NCI-H2196 (cell line): Measurements from ENCODE around the gene SLC19A3.
"Not testable (repeated sequence)": the region's sequence is repeated elsewhere in the genome, so short reads cannot be mapped to it uniquely, and the experiment has no call there.

ENCODE experiments used
- DNase-seq: peaks from one replicate; lab custom pipeline; 2025; ENCODE audit not compliant: unreplicated experiment; lab: John Stamatoyannopoulos, UW

Gene SLC19A3

DNA sequence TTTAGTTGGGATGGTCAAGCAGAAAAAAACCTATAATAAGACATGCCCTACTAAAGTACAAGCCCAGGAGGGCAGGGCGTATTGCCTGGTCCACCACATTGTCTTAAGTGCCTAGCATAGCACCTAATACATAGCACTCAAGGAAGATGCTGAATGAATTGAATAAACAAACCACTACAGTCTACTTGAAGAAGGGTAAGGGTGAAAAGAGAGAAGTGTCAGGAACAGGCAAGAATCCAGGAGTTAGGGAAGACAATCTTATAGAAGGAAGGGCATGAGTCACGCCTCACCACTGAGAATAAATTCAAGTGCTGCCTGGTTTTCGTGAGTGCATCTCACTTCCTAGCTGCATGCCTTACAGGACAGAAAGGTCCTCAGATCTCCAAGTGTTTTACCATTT lies 13.9 kb downstream of the SLC19A3 start:
- no peak for DNase-seq

DNA sequence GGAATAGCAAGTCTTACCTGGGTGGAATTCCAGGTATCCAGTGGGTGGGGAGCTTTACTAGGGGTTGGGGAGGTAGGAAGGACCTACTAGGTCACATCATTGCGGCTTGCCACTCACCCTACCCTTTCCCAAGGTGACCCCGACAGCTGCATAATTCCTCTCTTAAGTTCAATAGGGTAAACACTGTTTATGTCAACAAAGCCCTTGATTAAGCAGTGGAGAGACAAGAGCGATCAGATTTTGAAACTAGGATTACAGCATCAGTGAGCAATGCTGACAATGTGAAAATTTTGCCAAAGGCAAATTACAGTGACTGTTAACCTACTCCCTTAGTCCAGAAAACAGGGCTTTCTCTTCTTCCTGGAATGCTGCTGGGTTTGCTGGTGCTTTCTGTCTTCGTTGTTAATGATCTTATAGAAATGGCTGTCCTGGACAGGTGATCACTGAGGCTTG lies 14.5 kb downstream of the SLC19A3 start:
- DNase-seq = no peak

DNA sequence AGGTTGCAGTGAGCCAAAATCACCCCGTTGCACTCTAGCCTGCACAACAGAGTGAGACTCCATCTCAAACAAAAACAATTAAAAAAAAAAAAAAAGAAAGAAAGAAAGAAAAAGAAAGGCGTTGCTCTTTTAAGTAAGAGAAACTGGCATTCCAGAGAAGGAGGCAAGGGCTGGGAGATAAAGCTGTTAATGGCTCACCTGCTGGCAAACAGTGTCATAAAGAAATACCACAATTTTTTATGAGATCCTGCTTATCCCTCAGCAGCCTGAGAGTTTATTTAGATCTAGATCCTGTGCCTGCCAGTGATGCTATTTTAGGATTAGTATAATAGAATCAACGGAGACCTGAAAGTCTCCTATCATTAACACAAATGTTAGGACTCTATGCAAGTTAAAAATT lies 16.3 kb downstream of the SLC19A3 start:
- no peak for DNase-seq

DNA sequence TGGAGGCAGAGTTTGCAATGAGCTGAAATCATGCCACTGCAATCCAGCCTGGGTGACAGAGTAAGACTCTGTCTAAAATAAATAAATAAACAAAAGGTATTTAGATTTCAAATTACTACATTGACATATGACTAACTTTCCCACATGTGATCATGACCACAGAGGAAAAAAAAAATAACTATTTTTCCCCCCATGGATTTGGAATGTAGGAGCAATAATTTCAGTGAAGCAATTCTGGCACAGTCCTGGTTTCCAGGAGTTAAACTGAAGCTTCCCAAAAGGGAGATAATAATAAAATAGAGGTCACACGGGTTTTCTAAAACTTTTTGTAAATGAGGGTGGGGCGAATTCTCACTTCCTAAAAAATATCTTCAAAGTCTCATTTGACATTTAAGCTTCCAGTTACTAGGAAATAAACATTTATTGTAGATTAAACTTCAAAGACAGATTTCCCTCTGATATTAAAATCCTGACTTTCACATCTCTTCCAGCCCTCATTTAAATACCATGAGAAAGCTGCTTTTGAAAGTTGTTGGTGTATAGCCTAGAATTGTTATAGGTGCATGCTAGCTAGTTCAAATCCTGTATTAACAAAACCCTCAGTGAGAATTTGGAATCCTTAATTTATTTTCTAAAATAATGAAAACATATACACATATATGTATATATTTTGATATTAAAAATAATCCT lies 20.7 kb downstream of the SLC19A3 start:
- no peak for DNase-seq

DNA sequence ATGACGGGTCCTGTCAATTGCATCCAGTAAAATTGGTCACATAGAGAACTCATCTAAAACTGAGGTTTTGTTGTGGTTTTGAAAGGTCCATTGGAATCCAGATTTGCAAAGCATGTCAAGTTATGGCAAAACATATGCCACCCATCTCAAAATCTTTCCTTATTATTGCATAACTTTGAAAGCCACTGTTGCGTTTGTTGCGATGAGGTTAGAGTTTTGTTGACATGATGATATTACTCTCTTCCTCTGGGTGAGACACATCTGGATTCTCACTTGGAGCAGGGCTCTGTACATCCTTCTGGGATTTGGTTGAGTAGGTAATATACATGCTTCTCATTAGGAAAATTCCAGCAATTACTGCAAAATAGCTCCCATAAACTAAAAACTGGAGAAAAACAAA lies 30.6 kb downstream of the SLC19A3 start:
- no peak for DNase-seq

DNA sequence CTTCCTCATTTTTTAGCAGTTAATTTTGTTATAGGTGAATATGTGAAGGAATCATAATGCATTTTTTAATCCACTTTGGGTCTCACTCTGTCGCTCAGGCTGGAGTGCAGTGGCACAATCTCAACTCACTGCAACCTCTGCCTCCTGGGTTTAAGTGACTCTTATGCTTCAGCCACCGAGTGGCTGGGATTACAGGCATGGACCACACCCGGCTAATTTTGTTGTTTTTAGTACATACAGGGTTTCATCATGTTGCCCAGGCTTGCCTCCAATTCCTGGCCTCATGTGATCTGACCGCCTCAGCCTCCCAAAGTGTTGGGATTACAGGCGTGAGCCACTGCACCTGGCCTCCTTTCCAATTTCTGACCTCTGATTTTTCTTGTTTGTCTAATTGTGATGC lies 33.6 kb downstream of the SLC19A3 start:
- no peak for DNase-seq

DNA sequence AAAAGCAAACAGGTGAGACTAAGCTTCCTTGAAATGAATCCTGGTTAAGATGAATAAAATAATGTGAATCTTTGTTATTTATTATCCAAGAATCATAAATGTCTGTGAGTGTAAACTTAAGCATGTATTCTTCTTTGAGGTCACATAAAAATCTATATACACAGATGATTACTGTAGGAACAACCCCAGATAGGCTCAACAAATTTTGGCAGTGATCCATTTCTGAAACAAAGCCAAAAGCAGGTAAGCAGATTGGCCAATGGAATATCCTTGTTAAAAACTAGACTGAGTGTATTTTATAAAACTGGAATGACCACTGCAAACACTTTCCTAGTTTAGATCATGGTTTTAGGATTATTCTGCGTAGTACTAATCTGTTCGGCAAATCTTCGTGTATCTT lies 39.9 kb downstream of the SLC19A3 start:
- DNase-seq = no peak

DNA sequence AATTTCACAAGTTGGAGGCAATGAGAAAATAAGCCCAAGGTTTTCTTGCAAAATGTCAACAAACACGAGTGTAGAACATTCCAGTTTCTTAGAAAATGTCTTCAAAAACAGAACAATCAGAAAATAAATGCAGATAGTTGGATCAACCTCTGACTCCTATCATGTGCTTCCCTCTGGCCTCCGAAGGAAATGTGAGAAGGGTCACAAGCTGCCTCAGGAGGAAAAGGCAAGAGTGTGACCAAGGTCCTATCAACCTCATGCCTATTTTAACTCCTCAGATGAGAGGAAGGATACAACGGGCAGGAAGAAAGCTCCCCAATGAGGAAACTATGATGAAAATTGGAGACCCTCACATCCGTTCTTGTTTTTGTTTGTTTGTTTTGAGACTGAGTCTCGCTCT lies 43.3 kb downstream of the SLC19A3 start:
- no peak for DNase-seq

DNA sequence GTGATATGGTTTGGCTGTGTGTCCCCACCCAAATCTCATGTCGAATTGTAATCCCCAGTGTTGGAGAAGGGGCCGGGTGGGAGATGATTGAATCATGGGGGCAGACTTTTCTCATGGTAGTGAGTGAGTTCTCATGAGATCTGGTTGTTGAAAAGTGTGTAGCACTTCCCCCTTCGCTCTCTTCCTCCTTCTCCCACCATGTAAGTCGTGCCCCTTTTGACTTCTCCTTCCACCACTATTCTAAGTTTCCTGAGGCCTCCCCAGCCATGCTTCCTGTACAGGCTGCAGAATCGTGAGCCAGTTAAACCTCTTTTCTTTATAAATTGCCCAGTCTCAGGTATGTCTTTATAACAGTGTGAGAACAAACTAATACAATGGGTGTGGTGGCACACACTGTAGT lies 44.2 kb downstream of the SLC19A3 start:
- DNase-seq = not testable (repeated sequence)

DNA sequence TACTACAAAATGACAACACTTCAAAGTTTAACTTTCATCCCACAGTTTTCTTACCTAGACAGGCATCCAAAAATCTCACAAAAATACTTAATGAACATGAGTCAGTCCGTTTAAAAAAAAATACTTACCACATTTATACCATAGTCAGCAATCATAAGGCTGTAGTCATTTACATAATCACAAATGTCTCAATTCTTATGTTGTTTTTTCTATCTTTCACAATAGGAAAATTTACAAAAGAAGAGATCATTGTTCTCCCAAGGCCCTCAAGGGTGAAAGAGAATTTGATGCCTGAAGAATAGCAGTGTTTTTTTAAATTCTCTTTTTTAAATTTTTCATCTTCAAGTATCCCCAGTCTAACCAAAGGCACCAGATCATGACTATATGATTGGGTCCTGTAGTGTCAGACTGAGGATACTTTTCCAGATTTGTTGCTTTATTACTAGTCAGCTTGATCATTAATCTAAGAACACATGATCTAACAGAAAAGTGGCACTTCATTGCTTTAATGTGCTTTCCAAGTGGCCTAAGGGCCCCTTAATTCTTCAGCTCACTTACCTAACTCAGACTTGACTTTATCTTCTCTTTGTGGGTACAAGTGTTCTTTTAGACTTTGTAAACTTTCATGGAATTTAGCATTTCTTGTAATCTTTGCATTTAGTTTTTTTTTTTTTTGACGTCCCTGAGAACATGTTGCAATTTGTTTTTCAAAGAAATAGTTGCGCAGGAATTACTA lies 46.5 kb downstream of the SLC19A3 start:
- DNase-seq = no peak

DNA sequence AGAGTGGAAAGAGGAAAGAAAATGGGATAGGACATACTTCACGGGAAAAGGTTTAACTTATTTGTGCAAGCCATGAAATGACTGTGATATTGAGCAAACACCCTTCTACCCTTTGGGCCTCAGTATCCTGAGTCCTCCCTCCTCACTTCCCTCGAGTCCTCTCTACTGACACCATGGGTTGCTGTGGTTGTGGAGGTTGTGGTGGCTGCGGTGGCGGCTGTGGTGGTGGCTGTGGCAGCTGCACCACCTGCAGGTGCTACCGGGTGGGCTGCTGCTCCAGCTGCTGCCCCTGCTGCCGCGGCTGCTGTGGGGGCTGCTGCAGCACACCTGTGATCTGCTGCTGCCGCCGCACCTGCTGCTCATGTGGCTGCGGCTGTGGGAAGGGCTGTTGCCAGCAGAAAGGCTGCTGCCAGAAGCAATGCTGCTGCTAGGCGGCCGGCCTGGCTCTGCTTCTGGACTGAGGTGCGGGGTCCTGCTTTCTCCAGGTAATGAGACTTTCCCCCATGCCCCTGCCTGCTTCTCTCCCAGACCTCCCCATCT lies 51.1 kb downstream of the SLC19A3 start, which contains the start of gene SCYGR5:
Gene SCYGR5 (plus strand): TSS at position 174 of the 540 bp plus-strand sequence. CDS start 0 bp downstream, at position 174.
- not testable (repeated sequence) for DNase-seq

DNA sequence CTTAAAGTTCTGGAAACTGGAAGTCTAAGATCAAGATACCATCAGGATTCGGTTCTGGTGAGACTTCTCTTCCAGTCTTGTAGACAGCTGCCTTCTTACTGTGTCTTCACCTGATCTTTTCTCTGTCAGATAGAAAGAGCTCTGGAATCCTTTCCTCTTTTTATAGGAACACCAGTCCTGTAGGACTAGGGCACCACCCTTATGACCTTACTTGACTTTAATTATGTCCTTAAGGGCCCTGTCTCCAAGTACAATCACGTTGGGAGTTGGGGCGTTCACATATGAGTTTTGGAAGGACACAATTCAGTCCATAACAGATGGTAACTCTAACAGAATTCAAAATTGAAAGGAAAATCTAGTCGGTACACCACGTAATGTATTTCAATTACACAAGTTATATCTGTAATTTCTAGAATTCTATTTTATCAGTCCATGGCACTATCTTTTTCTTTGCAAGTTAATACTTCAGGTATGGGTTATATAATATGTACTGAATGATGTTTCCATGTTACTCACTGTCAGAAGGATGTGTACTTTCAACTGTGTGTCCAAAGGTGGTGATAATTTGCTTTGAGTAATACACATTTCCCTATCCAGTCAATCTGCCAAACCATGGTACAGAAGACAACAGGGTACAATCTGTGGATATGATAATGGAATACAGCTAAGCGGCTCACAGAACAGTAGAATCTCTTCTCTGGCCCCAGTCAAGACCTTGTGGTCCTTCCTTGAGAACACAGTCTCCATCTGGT lies 52.5 kb downstream of the SLC19A3 start:
- no peak for DNase-seq

DNA sequence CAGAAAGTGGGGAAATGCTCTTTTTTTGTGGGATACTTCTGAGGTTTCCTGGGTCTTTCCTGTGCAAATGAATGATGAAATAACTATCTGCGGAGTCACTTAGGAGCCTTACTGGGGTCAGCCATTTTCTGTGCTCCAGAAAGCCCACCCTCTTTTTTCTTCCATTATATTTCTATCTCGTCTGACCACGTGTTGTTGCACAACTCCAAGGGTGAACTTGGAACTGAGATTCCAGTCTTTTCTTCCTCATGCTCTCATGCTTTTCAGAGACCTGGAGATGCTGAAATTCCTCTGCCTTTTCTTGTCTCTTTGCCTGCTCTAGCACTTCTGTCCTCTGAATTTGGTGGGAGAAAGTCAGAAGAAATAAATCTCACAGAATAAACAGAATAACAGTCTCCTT lies 56.0 kb downstream of the SLC19A3 start:
- DNase-seq = no peak

DNA sequence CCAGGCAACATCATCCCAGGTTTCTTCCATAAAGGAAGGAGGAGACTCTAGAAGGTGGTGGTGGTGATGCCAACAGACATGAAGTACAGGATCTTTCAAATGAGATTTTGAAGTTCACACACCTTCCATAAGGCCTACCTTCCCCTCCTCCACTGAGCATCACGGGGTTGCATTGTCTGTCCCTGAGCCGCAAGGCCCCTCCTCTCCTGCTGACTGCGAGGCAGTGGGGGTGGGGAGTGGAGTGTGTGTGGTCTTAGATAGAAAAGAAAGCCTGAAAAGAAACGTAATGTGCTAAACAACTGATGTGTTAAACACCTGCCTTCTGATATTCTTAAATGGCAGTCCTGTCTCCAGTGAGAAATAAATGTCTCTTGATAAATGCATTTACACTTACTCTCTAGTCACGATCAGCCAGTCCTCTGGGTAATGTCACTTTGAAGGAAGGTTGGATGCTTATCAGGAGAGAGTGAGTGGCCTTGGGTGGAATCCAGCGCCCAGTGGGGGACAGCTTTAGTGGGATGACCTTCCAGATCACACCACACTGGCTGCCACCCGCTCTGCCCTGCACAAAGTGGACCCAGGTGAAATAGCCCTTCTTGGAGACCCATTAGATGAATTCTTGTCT lies 56.7 kb downstream of the SLC19A3 start:
- no peak for DNase-seq

DNA sequence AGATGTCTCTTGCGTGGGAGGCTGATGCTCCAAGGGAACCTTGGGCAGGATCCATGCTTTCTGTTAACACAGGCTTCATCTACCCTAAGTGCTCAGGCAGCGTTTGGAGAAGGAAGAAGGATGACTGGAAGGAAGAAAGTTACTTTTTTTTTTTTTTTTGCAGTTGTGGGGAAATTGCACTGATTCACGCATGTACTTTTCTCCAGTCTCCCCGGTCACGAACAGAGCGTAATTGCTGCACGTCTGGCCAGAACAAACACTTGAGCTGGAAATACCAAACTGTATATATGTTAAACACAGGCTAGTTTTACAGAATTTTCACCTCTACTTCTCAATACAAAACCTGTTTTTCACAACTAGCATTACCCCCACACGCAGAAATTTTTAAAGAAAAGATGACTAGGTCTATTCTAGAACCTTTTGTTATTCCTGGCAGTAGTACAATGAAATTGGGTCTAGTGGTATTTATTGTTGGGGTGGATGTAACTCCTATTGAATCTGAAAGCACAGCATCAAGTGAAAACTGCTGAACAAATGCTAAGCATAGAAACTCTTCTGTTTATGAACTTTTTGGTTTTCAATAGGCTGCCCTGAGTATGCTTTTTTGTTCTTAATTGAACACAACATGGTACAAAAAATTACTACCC lies 60.5 kb downstream of the SLC19A3 start:
- no peak for DNase-seq

DNA sequence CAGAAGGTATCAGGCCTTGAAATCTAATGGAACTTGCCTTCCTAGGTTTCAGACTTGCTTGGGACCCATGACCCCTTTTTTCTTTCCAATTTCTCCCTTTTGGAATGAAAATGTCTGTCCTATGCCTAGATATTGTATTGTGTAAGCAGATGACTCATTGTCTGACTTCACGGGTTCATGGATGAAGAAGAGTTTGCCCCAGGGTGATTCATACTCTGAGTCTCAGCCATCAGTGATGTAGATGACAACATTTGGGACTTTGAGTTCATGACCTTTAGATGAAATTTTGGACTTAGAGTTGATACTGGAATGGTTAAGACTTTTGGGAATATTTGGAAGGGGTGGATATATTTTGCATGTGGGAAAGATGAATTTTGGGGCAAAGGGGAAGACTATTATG lies 62.4 kb downstream of the SLC19A3 start:
- no peak for DNase-seq

DNA sequence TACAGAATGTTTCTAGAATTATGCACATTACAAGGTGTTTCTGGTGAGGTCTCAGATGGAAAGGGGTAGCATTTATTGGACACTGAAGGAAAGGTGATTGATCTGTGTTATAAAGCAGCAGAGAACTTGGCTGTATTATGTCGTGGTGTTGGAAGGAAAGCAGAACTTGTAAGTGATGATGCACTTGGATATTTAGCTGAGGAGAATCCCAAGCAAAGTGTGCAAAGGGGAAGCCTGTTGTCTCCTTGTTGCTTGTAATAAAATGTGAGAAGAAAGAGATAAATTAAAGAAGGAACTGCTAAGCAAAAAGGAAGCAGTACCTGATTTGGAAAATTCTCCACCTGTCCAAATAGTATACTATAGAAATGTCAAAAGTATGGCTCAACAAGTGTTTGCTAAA lies 63.4 kb downstream of the SLC19A3 start:
- no peak for DNase-seq

DNA sequence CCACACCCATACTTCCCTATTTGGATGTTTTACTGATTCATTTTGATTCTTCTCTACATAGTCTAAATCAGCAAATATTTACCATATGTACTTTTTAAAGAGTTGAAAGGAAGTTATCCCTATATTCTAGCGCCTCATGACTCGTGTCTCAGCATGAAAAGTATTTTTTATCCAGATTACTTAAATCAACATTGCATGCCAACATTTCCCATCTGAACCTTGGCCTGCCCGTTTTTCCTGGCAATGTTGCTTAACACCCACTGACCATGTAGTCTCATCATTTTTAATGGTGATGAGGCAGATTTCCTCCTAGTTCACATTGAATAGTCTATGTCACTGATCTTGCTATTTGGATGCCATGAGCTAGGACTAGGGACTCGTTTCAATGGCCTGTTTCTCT lies 64.4 kb downstream of the SLC19A3 start:
- no peak for DNase-seq

DNA sequence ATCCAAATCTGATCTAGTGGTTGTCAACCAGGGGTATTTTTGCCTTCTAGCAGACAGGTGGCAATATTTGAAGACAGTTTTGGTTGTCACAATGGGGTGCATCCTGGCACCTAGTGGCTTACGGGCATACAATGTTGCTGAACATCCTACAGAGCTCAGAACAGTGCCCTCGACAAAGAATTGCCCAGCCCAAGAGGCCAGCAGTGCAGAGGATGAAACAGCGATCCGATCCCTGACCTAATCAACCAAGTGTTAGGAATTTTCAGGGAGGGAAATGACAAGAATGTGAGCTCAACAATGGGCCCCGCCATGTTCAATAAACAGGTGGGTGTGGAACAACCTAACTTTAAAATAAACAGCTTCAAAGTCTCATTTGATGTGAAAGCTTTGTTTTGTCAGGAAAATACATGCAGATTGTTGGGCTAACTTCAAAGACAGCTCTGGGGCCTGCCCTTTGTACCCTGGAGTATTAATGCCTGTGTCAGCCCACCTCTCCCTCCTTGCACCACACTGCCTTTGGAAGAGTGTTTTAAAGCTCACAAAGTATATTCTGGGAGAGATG lies 73.8 kb downstream of the SLC19A3 start:
- DNase-seq = no peak

DNA sequence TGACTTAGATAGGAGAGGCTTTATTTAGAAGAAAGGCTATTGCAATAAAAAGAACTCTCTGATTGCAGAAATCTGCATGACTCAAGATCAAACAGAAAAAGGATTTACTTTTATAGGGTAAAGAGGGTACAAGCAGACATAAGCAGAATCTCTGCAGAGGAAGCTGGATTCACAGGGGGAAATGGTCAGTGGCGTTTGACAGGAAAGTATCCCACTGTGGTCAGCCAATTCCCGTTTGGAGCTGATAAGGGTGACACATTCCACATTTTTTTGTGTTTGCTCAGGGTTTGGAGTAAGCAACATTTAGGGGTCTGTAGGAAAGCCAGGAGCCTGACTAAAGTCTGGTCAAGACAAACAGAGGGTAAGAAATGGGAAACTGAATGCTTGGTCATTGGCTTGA lies 75.2 kb downstream of the SLC19A3 start:
- no peak for DNase-seq
